ENCODE results near the gene MLYCD. TPM values are rescaled to one million over a fixed set of nuclear protein-coding genes. Genes with fewer than 3 reads are reported as not detected.
A peak's percentile ranks its signal among the peaks of the same experiment; 100 is the strongest.

Gene MLYCD
- 1.8 TPM for polyA plus RNA-seq (2013, experiment 1 of 2; ENCODE audit: insufficient read length)
- 1.8 TPM for polyA plus RNA-seq (2013, experiment 2 of 2; ENCODE audit: insufficient read length)

DNA sequence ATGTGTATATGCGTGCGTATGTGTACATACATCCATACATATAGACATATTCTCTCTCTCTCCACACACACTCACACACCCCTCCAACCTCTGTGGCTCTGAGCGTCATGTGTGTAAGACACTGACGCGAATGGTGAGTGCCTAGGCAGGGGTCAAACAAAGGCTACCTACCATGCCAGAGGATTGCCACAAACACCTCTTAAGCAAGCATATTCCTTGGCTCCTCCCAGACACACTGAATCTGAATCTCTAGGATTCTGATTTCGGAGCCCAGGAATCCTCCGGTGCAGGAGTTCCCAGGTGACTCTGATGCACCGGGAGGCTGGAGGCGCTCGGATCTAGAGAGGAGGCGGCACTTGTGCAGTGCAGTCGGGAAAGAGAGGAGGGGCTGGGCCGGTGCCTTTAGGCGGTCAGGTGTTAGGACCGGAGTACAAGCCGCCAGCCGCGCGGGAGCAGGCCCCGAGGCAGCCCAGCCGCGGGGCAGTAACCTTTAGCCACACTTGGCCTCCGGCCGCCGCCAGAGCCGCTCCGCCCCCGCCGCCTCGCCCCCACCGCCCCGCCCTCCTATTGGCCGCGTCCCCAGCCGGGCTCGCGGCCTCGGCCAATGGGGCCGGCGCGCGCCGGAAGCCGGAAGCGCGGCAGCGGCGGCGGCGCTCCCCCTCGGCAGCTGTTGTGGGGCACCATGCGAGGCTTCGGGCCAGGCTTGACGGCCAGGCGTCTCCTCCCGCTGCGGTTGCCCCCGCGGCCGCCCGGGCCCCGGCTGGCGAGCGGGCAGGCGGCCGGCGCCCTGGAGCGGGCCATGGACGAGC is at the start of gene MLYCD:
MLYCD (plus strand) TSS at position 653 of the 809 bp plus-strand sequence; CDS start at position 683, 30 bp downstream.
- DNase-seq = peak; percentile 73

DNA sequence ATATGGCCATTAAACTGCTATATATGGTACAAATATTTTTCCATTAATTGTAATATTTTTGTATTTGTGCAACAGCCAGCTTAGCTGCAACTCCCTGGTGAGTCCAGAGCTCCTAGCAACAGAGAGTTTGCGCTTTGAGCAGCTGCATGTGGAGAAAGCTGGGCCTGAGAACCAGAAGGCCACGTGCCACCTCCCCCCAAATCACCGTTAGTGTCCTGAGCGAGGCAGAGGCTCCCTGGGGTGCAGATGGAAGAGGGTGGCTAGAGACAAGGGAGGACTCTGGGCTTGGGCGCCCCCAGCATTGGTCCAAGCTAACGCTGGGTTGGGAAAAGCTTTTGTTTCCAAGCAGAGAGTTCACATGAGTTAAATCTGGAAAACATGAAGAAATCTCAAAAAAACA is 49.5 kb upstream of the MLYCD start:
- DNase-seq = no peak

DNA sequence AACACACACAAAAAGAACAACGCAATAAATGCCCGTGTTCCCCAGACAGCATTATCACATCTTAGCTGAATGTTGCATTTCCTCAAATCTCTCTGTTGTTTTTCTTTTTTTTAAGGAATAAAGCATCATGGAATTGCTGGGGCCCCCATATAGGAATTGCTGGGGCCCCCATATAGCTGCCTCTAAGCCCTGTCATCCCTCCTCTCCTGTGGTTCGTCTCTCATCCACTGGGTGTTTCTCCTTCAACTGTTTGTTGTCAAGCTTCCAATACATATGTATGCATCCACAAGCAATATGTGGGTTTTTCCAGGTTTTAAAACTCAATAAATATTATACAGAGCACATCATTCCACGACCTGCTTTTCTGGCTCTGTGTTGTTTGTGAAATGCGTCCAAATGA is 48.0 kb upstream of the MLYCD start:
- DNase-seq = no peak

DNA sequence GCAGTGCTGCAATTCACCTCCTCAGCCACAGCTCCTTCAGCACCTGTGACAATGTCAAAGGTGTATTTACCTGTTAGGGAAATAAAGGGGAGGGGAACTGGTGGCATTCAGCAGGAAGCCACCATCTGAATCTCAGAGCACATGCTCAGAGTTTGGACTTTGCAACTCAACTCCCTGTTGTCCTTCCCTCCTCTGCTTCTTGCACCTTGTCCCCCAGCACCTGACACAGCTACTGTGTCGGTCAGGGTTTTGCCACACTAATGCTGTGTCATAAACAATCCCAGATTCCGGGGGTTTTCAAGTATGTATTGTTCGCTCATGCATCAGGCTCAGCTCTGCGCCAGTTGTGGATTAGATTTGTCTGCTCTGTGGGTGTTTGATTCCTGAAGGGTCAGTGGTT is 47.4 kb upstream of the MLYCD start:
- no peak for DNase-seq

DNA sequence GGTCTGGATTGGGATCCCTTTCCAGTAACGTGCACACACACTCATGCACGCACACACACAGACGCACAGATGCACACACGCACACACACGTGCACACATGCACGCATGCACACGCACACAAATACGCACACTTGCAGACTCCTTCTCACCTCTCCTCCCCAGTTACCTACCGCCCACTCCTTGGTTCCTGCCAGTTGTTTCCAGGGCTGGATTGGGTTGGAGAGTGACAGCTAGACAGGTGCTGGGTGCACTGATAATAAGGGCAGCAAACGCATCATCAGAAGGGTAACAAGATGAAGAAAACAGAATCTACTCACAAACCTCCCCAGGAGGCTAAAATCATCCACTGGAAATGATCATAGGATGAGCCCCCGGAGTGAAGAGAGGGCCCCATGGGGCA is 46.1 kb upstream of the MLYCD start:
- no peak for DNase-seq

GRCh38 chr16:83853834-83854233 is 45.1 kb upstream of the MLYCD start:
- no peak for DNase-seq

- no peak for DNase-seq
These were observed 44.5 kb upstream of the MLYCD start for GRCh38 chr16:83854420-83854819.

DNA sequence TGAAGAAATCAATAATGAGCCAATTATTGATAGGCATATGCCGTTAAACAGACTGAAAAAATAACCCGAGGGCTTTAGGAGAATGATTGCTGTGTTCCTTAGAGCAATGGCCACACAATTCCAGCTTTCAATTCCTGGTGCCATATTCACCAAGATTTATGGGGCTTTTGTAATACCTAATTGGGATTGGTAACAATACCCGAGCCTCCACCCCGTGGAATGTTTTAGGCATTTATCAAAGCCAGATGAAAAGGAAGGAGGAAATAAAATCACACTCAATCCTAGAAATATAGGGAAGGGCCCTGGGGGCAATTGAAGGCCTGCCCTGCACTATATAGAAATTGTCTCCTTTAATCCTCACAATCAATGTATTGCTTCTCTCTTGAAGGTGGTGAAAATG is 42.1 kb upstream of the MLYCD start:
- no peak for DNase-seq

DNA sequence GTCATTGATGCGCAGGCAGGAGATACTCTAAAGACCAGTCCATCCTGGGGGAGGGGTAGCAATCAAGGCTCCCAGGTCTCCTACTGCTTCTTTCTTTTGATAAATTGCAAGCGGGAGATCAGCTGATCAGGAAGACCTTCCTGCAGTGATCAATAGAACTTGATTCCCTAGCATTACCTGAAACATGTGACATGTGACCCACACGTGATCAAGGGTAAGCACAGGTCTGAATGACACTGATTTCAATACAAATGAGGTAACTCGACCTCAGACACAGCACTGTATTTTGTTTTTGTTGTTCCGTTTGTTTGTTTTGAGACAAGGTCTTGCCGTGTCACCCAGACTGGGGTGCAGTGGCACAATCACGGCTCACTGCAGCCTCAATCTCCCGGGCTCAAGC is 39.6 kb upstream of the MLYCD start:
- DNase-seq = no peak

DNA sequence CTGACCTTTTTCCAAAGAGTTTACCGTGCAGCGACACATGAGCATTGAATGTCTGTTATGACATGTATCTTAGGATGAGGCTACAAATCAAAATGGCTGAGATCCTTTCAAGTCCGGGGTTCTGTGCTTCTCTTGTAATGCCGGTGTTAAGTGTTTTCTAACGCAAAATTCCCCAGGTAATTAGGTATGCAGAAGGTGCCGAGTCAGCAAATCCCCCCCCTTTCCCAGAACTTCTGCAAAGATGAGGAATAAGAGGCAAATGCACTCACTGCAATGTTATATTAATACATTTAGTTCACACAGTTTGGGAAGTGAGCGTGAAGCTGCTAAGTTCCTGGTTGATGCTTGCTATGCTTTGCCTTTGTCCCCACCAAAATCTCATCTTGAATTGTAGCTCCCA is 36.3 kb upstream of the MLYCD start:
- DNase-seq = no peak

DNA sequence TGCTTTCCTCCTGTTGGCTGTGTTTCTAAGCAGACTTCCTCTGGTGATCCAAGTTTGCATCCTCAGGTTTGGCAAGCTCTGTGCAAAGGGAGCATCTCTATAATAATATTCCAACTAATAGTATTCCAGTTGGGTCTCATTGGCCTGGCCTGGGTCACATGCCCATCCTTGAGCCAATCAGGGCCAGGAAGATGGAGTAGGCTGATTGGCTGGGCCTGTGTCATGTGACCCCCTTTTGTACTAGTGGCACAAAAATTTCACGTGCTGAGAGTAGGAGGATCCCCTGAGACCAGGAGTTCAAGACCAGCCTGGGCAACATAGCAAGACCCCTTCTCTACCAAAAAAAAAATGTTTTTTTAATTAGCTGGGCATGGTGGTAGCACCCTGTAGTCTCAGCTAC is 35.2 kb upstream of the MLYCD start:
- no peak for DNase-seq

DNA sequence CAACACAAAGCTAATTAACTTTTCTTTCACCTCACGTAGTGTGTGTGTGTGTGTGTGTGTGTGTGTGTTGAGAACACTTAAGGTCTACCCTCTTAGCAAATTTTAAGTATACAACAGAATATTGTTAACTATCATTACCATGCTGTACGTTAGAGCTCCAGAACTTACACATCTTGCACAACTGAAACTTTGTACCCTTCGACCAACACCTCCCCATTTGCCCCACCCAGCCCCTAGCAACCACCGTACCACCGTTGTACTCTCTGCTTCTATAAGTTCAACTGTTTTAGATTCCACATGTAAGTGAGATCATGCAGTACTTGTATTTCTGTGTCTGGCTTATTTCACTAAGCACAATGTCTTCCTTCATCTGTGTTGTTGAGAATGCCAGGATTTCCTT is 28.1 kb upstream of the MLYCD start:
- no peak for DNase-seq

DNA sequence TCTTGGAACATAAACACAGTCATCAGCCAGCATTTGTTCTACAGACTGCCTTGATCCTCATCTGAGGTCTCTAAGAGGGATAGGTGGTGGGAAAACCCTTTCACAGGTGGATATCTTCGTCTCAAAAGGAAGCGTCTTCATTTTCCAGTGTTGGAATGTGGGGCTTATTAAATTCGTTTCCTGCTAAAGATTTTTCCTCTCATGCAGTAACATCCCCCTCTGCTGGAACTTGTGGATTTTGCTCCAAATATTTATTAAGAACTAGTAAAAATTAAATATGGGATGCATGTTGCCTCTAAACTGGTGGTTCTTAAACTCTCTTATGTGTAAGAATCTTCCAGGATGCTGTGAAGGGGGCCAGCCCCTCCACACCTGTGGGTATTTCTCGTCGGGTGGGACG is 20.1 kb upstream of the MLYCD start:
- peak; percentile 62 for DNase-seq

- peak; percentile 9 for DNase-seq
These were observed 16.6 kb upstream of the MLYCD start for GRCh38 chr16:83882163-83882885.

DNA sequence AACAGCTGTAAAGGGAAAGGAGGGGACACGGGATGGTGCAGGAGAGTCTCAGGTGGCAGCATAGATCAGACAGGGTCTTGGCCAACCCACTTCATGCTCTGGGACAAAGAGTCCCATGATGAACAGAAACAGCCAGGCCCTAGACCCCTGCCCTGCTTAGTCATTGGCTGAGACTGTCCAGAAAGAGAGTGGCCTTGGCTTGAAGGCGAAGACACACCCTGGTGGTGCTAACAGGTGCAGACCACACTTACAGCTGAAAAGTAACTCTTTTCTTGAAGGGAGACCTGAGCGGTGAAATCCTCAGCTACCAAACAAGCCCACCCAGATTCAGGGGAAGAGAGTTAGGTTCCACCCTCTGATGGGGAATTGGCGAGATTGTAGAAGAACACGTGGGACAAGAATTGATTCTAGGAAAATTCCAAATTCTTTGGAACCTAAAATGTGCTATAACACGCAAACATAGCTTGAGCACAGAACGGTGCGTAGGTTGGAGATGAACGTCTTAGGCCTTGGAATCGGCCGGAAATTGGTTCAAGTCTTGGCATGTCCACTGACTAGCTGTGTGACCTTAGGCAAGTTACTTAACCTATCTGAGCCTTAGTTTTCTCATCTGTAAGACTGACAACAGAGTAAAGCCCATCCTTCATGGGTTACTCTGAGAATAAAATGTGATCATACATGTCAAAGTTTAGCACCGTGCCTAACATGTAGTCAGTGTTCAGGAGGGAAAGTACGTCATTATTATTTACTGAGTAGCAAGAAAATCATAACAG is 12.5 kb upstream of the MLYCD start:
- DNase-seq = no peak

- DNase-seq = peak; percentile 11
These were observed 11.8 kb upstream of the MLYCD start for GRCh38 chr16:83887080-83887479.

- DNase-seq = peak; percentile 20
These were observed 11.4 kb upstream of the MLYCD start for GRCh38 chr16:83887564-83887963.

DNA sequence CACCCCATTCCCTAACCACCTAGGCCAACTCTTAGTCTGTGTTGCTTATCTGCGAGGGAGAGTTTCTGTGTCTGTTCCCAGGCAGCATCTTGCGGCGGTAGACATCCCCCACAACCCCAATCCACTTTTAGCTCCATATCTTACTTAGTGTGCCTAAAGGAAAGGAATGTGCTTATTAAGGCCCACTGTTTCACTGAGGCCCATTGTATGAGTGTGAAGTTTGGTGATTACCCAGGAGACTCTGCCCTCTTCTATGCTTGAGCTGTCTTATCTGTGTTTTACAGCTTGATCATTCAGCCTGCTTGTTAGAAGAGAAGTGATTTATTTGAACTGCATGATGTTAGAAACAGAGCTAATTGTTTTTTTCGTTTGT is 10.3 kb upstream of the MLYCD start:
- no peak for DNase-seq

GRCh38 chr16:83890359-83890758 is 8.6 kb upstream of the MLYCD start:
- DNase-seq = no peak

- DNase-seq = no peak
These were observed 7.2 kb upstream of the MLYCD start for GRCh38 chr16:83891742-83892141.

DNA sequence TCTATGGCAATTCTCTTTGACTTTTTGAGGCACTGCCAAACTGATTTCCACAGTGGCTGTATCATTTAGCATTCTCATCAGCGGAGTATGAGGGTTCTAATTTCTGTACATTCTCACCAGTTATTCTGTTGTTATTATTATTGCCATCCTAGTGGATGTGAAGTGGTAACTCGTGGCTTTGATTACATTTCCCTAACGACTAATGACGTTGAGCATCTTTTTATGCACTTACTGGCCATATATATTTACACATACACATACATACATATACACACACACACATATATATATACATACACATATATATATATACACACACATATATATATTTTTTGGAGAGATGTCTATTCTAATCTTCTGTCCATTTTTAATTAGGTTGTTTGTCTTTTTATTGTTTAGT is 3.7 kb upstream of the MLYCD start:
- no peak for DNase-seq

- DNase-seq = no peak
These were observed 3.0 kb upstream of the MLYCD start for GRCh38 chr16:83895942-83896341.

DNA sequence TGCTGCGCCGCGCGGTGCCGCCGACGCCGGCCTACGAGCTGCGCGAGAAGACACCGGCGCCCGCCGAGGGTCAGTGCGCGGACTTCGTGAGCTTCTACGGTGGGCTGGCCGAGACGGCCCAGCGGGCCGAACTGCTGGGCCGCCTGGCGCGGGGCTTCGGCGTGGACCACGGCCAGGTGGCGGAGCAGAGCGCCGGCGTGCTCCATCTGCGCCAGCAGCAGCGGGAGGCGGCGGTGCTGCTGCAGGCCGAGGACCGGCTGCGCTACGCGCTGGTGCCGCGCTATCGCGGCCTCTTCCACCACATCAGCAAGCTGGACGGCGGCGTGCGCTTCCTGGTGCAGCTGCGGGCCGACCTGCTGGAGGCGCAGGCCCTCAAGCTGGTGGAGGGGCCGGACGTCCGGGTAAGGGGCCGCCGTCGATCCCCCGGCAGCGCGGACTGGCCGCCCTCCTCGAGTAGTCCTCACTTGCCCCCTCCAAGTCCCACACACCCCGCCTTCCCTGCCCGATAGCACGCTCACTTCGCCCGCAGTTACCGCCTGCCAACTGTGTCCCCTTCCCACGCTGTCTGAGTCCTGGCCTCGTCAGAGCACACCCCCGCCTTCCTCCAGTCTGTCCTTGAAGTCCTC is 470 bp downstream of the MLYCD start:
- peak; percentile 40 for DNase-seq

Data from fibroblast of skin of abdomen (primary cell).